ENCODE results near the gene PPIE.

PPIE gene

GRCh38 chr1:39690225-39690624 is 48.5 kb upstream of the PPIE start:
- Histone ChIP-seq H3K4me1 (ENCODE audit: insufficient read depth, low read length) (no peaks in the 10 kb centered on the region), H3K4me3 (ENCODE audit: low read depth in 1 of 2, low read length in 2 of 2) (no peak overlapping the region), H3K9ac (ENCODE audit: low read depth, low read length) (no peak overlapping the region), H3K4me2 (ENCODE audit: insufficient read depth, low read length) (no peak overlapping the region), H3K9me3 (ENCODE audit: insufficient read depth, low read length, severe bottlenecking) (no peaks in the 10 kb centered on the region), H3K36me3 (ENCODE audit: insufficient read depth, low read length) (no peaks in the 10 kb centered on the region), H3K27me3 (ENCODE audit: insufficient read depth, low read length, poor library complexity) (peaks cover 29% of the 10 kb centered on the region), H3K27ac (ENCODE audit: low read length) (no peak overlapping the region), H4K20me1 (ENCODE audit: insufficient read depth, low read length) (0 out of 2 replicates have a peak, but pooled peaks cover 5% of the 10 kb centered on the region), H3K79me2 (ENCODE audit: insufficient read depth, low read length) (no peaks in the 10 kb centered on the region), H2AFZ (ENCODE audit: low read depth, low read length) (no peak overlapping the region)
- TF ChIP-seq CTCF (IDR thresholded peaks at IDR 0.05; ENCODE audit: borderline replicate concordance, extremely low read depth, low read length, poor library complexity, severe bottlenecking): no peak
- DNase-seq (no peak), ATAC-seq (ENCODE audit: insufficient read depth, low read depth) (no peak)

- Histone ChIP-seq H3K9ac (ENCODE audit: low read depth, low read length) (no peak overlapping the region), H3K4me3 (ENCODE audit: low read depth in 1 of 2, low read length in 2 of 2) (no peak overlapping the region)
Observed at GRCh38 chr1:39690794-39691382, 47.8 kb upstream of the PPIE start.

GRCh38 chr1:39691383-39692151 is 47.1 kb upstream of the PPIE start, which contains the start of gene HPCAL4:
Gene HPCAL4 (minus strand): TSS chr1:39691433. CDS start chr1:39684603, 6,830 bp downstream.
- H3K36me3 ChIP-seq (ENCODE audit: insufficient read depth, low read length): no peaks in the 10 kb centered on the region
- peaks cover 25% of the 10 kb centered on the region for H3K27me3 ChIP-seq (ENCODE audit: insufficient read depth, low read length, poor library complexity)
- no peak within 1 kb of the TSS for H3K27ac ChIP-seq (ENCODE audit: low read length)
- no peak within 1 kb of the TSS for H2AFZ ChIP-seq (ENCODE audit: low read depth, low read length)
- ATAC-seq (ENCODE audit: insufficient read depth, low read depth) (no peak), DNase-seq (no peak)
- no peaks in the 10 kb centered on the region for H3K9me3 ChIP-seq (ENCODE audit: insufficient read depth, low read length, severe bottlenecking)
- H3K4me2 ChIP-seq (ENCODE audit: insufficient read depth, low read length): no peak within 1 kb of the TSS
- no peaks in the 10 kb centered on the region for H3K79me2 ChIP-seq (ENCODE audit: insufficient read depth, low read length)
- H3K9ac ChIP-seq (ENCODE audit: low read depth, low read length): no peak within 1 kb of the TSS
- TF ChIP-seq CTCF (IDR thresholded peaks at IDR 0.05; ENCODE audit: borderline replicate concordance, extremely low read depth, low read length, poor library complexity, severe bottlenecking): no peak
- H3K4me1 ChIP-seq (ENCODE audit: insufficient read depth, low read length): no peaks in the 10 kb centered on the region
- no peak within 1 kb of the TSS for H3K4me3 ChIP-seq (ENCODE audit: low read depth in 1 of 2, low read length in 2 of 2)
- 0 out of 2 replicates have a peak, but pooled peaks cover 2% of the 10 kb centered on the region for H4K20me1 ChIP-seq (ENCODE audit: insufficient read depth, low read length)

More at GRCh38 chr1:39690794-39691382, 47.8 kb upstream of the PPIE start:
- H3K79me2 ChIP-seq (ENCODE audit: insufficient read depth, low read length): no peaks in the 10 kb centered on the region
- no peak overlapping the region for H2AFZ ChIP-seq (ENCODE audit: low read depth, low read length)
- no peaks in the 10 kb centered on the region for H3K4me1 ChIP-seq (ENCODE audit: insufficient read depth, low read length)
- no peak overlapping the region for H3K27ac ChIP-seq (ENCODE audit: low read length)
- H3K27me3 ChIP-seq (ENCODE audit: insufficient read depth, low read length, poor library complexity): peaks cover 29% of the 10 kb centered on the region
- no peak for TF ChIP-seq EZH2 (IDR thresholded peaks at IDR 0.05; ENCODE audit: borderline replicate concordance, low read depth, low read length, severe bottlenecking)
- TF ChIP-seq CTCF (IDR thresholded peaks at IDR 0.05; ENCODE audit: borderline replicate concordance, extremely low read depth, low read length, poor library complexity, severe bottlenecking): no peak
- no peak overlapping the region for H3K4me2 ChIP-seq (ENCODE audit: insufficient read depth, low read length)
- ATAC-seq (ENCODE audit: insufficient read depth, low read depth): no peak
- H4K20me1 ChIP-seq (ENCODE audit: insufficient read depth, low read length): 0 out of 2 replicates have a peak, but pooled peaks cover 5% of the 10 kb centered on the region
- H3K36me3 ChIP-seq (ENCODE audit: insufficient read depth, low read length): no peaks in the 10 kb centered on the region
- no peak for DNase-seq
- no peaks in the 10 kb centered on the region for H3K9me3 ChIP-seq (ENCODE audit: insufficient read depth, low read length, severe bottlenecking)
